BLaER1 (cell line): ENCODE data around the gene DPYSL4.

ENCODE experiments used
- H3K27ac ChIP-seq: shearing (Covaris generic); formaldehyde crosslinking; 2 replicates; pipeline ENCODE4 v1.8.1; 2022
- H3K27me3 ChIP-seq: shearing (Covaris generic); formaldehyde crosslinking; 2 replicates; pipeline ENCODE4 v1.8.1; 2022
- H3K36me3 ChIP-seq: shearing (Covaris generic); formaldehyde crosslinking; 2 replicates; pipeline ENCODE4 v1.8.1; 2022
- H3K4me1 ChIP-seq: shearing (Covaris generic); formaldehyde crosslinking; 2 replicates; pipeline ENCODE4 v1.8.1; 2022
- H3K4me2 ChIP-seq: shearing (Covaris generic); formaldehyde crosslinking; 2 replicates; pipeline ENCODE4 v1.8.1; 2022
- H3K4me3 ChIP-seq: shearing (Covaris generic); formaldehyde crosslinking; 2 replicates; pipeline ENCODE4 v1.8.1; 2022
- H3K9ac ChIP-seq: shearing (Covaris generic); formaldehyde crosslinking; 2 replicates; pipeline ENCODE4 v1.8.1; 2022
- H3K9me3 ChIP-seq: shearing (Covaris generic); formaldehyde crosslinking; 2 replicates; pipeline ENCODE4 v1.8.1; 2022
- H4K20me1 ChIP-seq: shearing (Covaris generic); formaldehyde crosslinking; 2 replicates; pipeline ENCODE4 v1.8.1; 2022
- Cebpa-rat ChIP-seq: shearing (Covaris generic); IDR thresholded peaks from 2 replicates; pipeline ENCODE4 v1.8.1; 2022

Gene DPYSL4

DNA sequence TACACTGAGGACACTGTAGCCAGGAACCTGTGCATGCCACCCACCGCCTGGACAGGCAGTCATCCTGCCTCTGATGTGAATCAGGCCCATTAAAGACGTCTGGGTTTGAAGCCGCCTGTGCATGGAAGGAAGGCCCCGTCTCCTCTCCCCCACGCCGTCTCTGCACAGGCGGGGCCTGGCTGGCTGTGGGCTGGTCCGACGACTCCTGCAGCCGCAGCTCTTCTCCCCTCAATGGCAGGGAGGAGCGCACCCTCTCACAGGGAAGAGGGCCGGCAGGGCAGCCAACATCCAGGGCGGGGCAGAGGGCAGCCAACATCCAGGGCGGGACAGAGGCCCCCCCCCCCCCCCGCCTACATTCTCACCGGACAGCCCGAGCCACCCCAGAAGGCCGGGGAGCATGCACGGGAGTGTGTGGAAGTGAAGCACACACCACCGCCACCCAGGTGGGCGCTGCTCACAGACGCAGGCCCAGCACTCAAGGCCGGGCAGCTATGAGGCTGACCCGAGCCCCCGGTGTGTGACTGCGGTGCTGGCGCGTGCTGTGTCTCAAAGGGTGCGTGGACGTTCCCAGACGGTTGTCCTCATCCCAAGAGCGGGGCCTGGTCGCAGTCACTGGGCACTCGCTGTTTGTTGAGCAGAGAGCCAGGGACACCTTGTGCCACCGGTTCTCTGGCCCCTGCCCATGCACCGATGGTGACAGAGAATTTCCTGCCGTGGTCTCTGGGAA lies 19.1 kb downstream of the DPYSL4 start:
- Histone ChIP-seq H3K27ac (peak overlapping the region; percentile 47), H4K20me1 (peaks cover 42% of the 10 kb centered on the region), H3K9ac (peak overlapping the region; percentile 63; the same call in 1 of the 2 replicates), H3K4me1 (peaks cover 86% of the 10 kb centered on the region), H3K4me2 (peak overlapping the region; percentile 81), H3K9me3 (no peaks in the 10 kb centered on the region), H3K36me3 (peaks cover 48% of the 10 kb centered on the region), H3K4me3 (no peak overlapping the region), H3K27me3 (no peaks in the 10 kb centered on the region)
- TF ChIP-seq Cebpa-rat: no peak

DNA sequence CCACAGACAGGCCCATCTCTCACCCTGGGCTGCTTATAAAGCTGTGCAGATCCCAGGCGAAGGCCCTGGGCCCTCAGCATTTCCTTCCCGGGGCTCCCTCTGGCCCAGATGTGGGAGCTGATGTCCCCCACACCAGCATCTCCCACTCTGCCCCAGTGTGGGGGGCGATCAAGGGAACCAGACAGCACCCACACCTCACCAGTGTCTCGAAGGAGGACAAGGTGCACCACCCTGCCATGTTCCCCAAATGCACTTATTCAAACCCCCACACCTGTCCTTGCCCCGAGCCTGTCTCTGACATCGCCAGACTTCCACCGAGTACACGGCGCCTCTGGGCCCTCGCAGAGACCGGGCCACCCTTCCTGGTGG lies 19.6 kb downstream of the DPYSL4 start:
- H3K4me1 ChIP-seq: peaks cover 86% of the 10 kb centered on the region

DNA sequence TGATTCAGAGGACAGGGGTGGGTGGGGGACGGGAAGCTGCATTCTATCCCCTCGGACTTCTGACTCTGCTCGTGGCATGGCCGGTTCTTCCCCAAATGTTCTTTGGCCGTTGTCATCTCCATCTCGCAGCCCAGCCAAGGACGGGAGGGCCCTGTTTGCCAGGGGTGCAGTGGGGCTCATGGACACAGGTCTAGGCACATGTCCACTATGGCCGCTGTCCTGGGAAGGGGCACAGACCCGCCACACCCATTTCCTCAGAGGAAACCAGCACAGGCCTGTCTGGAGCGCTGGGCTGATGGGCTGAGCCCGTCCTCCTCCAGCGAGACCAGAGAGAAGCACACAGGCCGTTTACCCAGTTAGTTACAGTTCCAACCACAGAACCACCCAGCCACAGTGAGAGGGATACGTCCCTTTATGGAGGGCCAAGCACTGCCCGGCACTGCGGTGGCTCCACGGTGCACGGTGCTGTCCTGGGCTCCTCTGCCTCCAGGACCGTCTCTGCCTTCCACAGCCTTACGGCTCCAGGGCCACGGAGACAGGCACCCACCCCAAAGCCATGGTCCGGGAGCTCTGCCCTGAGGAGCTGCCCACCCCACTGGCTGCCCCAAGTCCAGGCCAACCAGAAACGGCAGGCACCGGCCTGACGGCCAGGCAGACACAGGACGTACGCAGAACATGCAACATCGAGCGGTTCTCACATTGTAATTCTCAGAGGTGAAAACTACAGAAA lies 20.2 kb downstream of the DPYSL4 start:
- H3K4me3 ChIP-seq: 0 out of 2 replicates have a peak overlapping the region, but pooled peaks have one; percentile 5

More for the DNA sequence above, 19.6 kb downstream of the DPYSL4 start:
- Histone ChIP-seq H3K9me3 (no peaks in the 10 kb centered on the region), H3K4me3 (no peak overlapping the region), H3K36me3 (peaks cover 43% of the 10 kb centered on the region), H3K4me2 (peak overlapping the region; percentile 81), H3K9ac (peak overlapping the region; percentile 63; the same call in 1 of the 2 replicates), H4K20me1 (peaks cover 42% of the 10 kb centered on the region), H3K27me3 (no peaks in the 10 kb centered on the region), H3K27ac (peak overlapping the region; percentile 47)
- TF ChIP-seq Cebpa-rat: no peak

DNA sequence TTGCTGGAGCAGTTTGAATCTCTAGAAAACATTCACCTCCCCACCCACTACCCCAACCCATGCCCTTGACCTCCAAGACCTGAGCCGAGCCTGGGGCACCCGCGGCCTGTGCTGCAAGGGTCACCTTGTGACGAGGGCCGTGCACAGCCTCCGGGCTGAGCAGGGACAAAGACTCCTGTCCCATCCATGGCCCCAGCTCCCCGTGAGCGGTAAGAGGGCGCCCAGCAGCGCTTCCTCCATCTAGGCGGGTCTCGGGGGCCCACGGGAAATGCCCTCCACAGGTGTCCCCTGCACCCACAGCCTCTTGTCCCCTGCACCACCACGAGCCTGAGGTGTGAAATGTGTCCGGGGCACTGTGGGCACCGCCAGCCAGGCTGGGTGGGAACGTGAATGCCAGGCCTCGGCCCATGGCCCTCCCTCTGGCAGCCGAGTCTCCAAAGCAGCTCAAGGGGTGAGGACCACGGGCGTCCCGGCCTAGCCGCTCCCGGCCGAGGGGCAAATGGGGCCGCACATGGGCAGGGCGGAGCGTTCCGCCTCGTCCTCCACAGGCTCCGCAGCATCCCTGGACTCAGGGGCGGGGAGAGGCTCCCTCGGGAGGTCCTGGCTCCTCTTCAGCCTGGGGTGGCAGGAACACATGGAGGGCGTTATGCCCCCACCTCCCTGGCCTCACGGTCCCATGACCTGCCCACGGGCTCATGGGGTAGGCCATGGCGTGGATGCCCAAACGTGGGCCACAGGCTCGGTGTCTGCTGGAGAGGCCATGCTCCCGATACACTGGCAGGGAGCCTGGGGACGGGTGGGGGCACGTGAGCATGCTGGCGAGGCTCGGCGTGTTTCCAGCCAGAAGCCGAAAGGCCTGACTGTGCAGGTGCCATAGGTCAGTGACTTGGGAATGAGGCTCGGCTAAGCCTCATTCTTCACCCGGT lies 21.1 kb downstream of the DPYSL4 start:
- Histone ChIP-seq H3K27ac (peak overlapping the region; percentile 47), H3K4me1 (peaks cover 86% of the 10 kb centered on the region), H3K9me3 (peaks cover 1% of the 10 kb centered on the region; the same call in 1 of the 2 replicates), H3K4me3 (no peak overlapping the region), H3K36me3 (peaks cover 28% of the 10 kb centered on the region), H4K20me1 (peaks cover 34% of the 10 kb centered on the region), H3K9ac (peak overlapping the region; percentile 63; the same call in 1 of the 2 replicates), H3K27me3 (no peaks in the 10 kb centered on the region), H3K4me2 (peak overlapping the region; percentile 81)
- no peak for TF ChIP-seq Cebpa-rat

More for the DNA sequence above, 20.2 kb downstream of the DPYSL4 start:
- TF ChIP-seq Cebpa-rat: no peak
- peaks cover 86% of the 10 kb centered on the region for H3K4me1 ChIP-seq
- peak overlapping the region; percentile 47 for H3K27ac ChIP-seq
- peak overlapping the region; percentile 63; the same call in 1 of the 2 replicates for H3K9ac ChIP-seq
- peaks cover 42% of the 10 kb centered on the region for H4K20me1 ChIP-seq
- no peaks in the 10 kb centered on the region for H3K27me3 ChIP-seq
- peak overlapping the region; percentile 81 for H3K4me2 ChIP-seq
- H3K36me3 ChIP-seq: peaks cover 36% of the 10 kb centered on the region
- no peaks in the 10 kb centered on the region for H3K9me3 ChIP-seq

DNA sequence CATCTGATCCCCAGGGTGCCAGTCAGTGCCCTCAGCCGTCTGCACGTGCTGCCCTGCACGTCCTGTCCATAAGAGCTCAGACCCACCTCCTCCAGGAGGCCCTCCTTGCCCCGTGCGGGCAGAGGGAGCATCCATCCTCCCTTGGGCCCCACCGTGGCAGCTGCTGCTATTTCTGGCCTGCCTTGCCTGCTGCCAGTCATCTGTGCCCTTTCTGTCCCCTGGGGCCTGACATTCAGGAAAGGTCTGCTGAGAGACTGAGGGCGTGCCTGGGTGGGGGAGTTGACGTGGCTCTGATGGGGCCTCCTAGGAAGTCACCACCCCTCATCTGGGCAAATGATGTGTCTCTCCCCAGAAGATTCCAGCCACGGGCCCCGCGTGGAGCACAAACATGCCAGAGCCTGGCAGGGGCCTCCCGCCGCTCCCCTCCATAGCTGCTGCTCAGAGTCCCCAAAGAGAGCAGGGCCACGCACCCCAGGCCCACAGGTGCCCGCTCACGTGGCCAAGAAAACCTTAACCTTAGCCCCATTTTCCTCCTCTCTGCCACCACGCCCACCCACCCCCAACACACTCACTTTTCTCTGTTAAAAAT lies 21.8 kb downstream of the DPYSL4 start:
- Histone ChIP-seq H3K9me3 (peaks cover 9% of the 10 kb centered on the region), H3K36me3 (peaks cover 21% of the 10 kb centered on the region), H3K4me1 (peaks cover 82% of the 10 kb centered on the region), H3K4me2 (peak overlapping the region; percentile 81), H3K27ac (peak overlapping the region; percentile 47), H3K9ac (peak overlapping the region; percentile 63; the same call in 1 of the 2 replicates), H3K4me3 (no peak overlapping the region), H4K20me1 (peaks cover 27% of the 10 kb centered on the region), H3K27me3 (no peaks in the 10 kb centered on the region)
- no peak for TF ChIP-seq Cebpa-rat

DNA sequence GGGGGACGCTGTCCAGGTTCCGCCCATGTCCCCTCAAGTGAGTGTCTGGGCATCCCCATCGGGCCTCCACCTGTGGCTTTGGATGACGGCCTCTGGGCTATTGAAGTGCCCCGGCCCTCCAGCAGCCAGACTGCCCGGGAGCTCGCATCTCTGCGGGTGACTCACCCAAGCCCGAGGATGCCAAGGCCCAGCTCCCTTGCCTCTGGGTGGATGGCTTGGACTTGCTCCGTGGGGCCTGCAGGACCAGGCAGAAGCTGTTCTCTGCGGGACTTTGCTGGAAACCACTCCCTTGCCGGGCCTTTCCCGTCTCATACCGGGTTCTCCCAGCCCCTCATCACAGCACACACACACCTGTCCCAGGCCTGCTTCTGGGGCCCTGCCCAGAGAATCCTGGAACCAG lies 22.4 kb downstream of the DPYSL4 start:
- Histone ChIP-seq H4K20me1 (peaks cover 22% of the 10 kb centered on the region), H3K9ac (peak overlapping the region; percentile 63; the same call in 1 of the 2 replicates), H3K4me3 (no peak overlapping the region), H3K36me3 (peaks cover 15% of the 10 kb centered on the region; the same call in 1 of the 2 replicates), H3K4me1 (peaks cover 76% of the 10 kb centered on the region), H3K4me2 (peak overlapping the region; percentile 81), H3K9me3 (peaks cover 15% of the 10 kb centered on the region), H3K27me3 (no peaks in the 10 kb centered on the region), H3K27ac (peak overlapping the region; percentile 47)
- no peak for TF ChIP-seq Cebpa-rat

DNA sequence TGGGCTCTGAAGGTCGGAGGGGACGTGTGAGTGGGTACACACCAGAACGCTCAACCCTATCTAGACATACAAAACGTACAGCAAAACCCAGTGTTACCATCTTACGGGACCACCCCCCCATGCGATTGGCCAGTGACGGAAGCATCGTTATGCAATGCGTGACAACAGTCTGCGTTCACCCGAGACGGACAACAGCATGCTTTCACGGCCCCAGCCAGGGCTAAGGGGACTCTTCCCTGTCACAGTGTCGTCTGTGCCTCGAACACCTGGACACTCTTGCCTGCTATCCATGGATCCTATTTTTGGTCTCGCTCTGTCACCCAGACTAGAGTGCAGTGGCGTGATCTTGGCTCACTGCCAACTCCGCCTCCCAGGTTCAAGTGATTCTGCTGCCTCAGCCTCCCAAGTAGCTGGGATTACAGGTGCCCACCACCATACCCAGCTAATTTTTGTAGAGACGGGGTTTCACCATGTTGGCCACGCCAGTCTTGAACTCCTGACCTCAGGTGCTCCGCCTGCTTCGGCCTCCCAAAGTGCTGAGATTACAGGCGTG lies 23.3 kb downstream of the DPYSL4 start:
- Histone ChIP-seq H3K36me3 (peaks cover 6% of the 10 kb centered on the region; the same call in 1 of the 2 replicates), H3K27me3 (no peaks in the 10 kb centered on the region), H3K27ac (peak overlapping the region; percentile 13; the same call in 1 of the 2 replicates), H3K4me3 (no peak overlapping the region), H4K20me1 (peaks cover 12% of the 10 kb centered on the region), H3K9me3 (peaks cover 24% of the 10 kb centered on the region), H3K4me2 (peak overlapping the region; percentile 81), H3K4me1 (peaks cover 67% of the 10 kb centered on the region), H3K9ac (no peak overlapping the region)
- TF ChIP-seq Cebpa-rat: no peak

DNA sequence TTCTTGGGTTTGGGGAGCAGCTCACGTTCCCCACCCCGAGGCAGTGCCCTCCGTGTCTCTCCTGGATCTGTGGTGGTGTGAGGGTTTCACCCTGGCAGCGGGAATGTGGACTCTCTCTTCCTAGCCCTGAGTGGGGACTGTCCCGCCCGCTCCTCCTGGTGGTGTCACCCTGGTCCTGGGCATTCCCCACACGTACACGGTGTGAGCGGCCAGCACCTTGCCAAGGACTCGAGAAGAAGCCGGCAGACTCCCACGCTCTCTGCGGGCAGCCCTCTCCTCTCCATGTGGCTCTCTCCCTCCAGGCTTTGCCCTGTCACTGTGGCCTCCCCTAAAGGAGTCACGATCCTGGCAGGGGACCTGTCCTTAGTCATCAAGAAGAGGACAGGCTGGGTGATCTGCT lies 24.0 kb downstream of the DPYSL4 start:
- Histone ChIP-seq H3K27me3 (no peaks in the 10 kb centered on the region), H3K4me2 (no peak overlapping the region), H3K9ac (no peak overlapping the region), H3K36me3 (no peaks in the 10 kb centered on the region; the same call in 1 of the 2 replicates), H3K4me3 (no peak overlapping the region), H4K20me1 (peaks cover 5% of the 10 kb centered on the region; the same call in 1 of the 2 replicates), H3K27ac (no peak overlapping the region), H3K9me3 (peaks cover 31% of the 10 kb centered on the region), H3K4me1 (peaks cover 59% of the 10 kb centered on the region)
- TF ChIP-seq Cebpa-rat: no peak
